T-helper 2 cell treated with Interferon-gamma antibody and Interleukin-4, amounts not matched to agents 100 ng/mL and 5 ng/mL, for 36 hours (primary cell): ENCODE data around the gene ZNF888. TPM values are rescaled to one million over a fixed set of nuclear protein-coding genes. Genes with fewer than 3 reads are reported as not detected.

Source experiments
- intact Hi-C: fragments of 100-400 bp; cut with micrococcal nuclease; formaldehyde crosslinking; loops from one replicate; pipeline ENCODE4 v1.15.1; 2023
- total RNA-seq: library from RNA; stranded (reverse); gene quantifications from 2 replicates; pipeline ENCODE4 v1.2.3, GENCODE V29; 2022

The ZNF888 gene
- total RNA-seq: 7.0 and 8.4 TPM in 2 replicates

GRCh38 chr19:52922841-52923777, at the start of gene ZNF888:
ZNF888 (minus strand) TSS chr19:52923428; CDS start chr19:52917873, 5,555 bp downstream.
- intact Hi-C loops: loop anchor here (2.0 kb wide), 6 partner anchors 20 to 180 kb away; partner anchors contain the start of genes ZNF160, ZNF320, ZNF468 and ZNF816

GRCh38 chr19:52967772-52968171, 44.5 kb upstream of the ZNF888 start:
- intact Hi-C loops: loop anchor here (10.0 kb wide), 1 partner anchor 333 kb away; the partner anchor contains the start of gene ZNF83

- intact Hi-C loops: loop anchor here (1.0 to 10.0 kb wide), 8 partner anchors 30 to 328 kb away; partner anchors contain the start of genes ZNF160, ZNF320, ZNF600 and ZNF83
These were observed 40.0 kb upstream of the ZNF888 start for GRCh38 chr19:52963247-52963618.

- intact Hi-C loops: loop anchor here (1.0 to 10.0 kb wide), 9 partner anchors 20 to 328 kb away; partner anchors contain the start of genes ZNF160, ZNF320, ZNF600 and ZNF83
These were observed 39.4 kb upstream of the ZNF888 start, which contains the start of gene ZNF816 for GRCh38 chr19:52962394-52963246. ZNF816 (minus strand) TSS chr19:52962881; CDS start chr19:52956089, 6,792 bp downstream.

- intact Hi-C loops: loop anchor here (1.0 to 10.0 kb wide), 6 partner anchors 20 to 327 kb away; partner anchors contain the start of genes ZNF600, ZNF83 and ZNF888
These were observed 38.8 kb upstream of the ZNF888 start for GRCh38 chr19:52961981-52962380.

GRCh38 chr19:52959613-52960295, 36.5 kb upstream of the ZNF888 start:
- intact Hi-C loops: loop anchor here (5.0 to 10.0 kb wide), 3 partner anchors 172 to 325 kb away; partner anchors contain the start of genes ZNF600 and ZNF83

GRCh38 chr19:52957591-52957990, 34.4 kb upstream of the ZNF888 start:
- intact Hi-C loops: no loop called here

GRCh38 chr19:52956917-52957316, 33.7 kb upstream of the ZNF888 start:
- intact Hi-C loops: no loop called here

GRCh38 chr19:52949422-52949821, 26.2 kb upstream of the ZNF888 start:
- intact Hi-C loops: no loop called here

GRCh38 chr19:52948025-52948770, 25.0 kb upstream of the ZNF888 start:
- intact Hi-C loops: no loop called here

- intact Hi-C loops: no loop called here
These were observed 23.4 kb upstream of the ZNF888 start for GRCh38 chr19:52946322-52947310.

GRCh38 chr19:52945652-52946321, 22.6 kb upstream of the ZNF888 start:
- intact Hi-C loops: no loop called here

GRCh38 chr19:52944703-52945493, 21.7 kb upstream of the ZNF888 start:
- intact Hi-C loops: loop anchor here (5.0 kb wide), 2 partner anchors 308 to 418 kb away; partner anchors contain the start of genes ZNF808 and ZNF83

- intact Hi-C loops: loop anchor here (2.0 to 5.0 kb wide), 5 partner anchors 21 to 417 kb away; partner anchors contain the start of genes ZNF320, ZNF468, ZNF808 and ZNF83
These were observed 20.8 kb upstream of the ZNF888 start for GRCh38 chr19:52943884-52944643.

GRCh38 chr19:52943134-52943883, 20.1 kb upstream of the ZNF888 start:
- intact Hi-C loops: loop anchor here (2.0 to 5.0 kb wide), 5 partner anchors 21 to 416 kb away; partner anchors contain the start of genes ZNF320, ZNF468, ZNF808 and ZNF83
